CD14-positive monocyte (primary cell): ENCODE measurements around the gene CAMTA1. TPM values are rescaled to one million over a fixed set of nuclear protein-coding genes. Genes with fewer than 3 reads are reported as not detected.
"Not testable (repeated sequence)": the region's sequence is repeated elsewhere in the genome, so short reads cannot be mapped to it uniquely, and the experiment has no call there.

Experiments used
- DNase-seq, 3 donors: peaks; one replicate each; pipeline ENCODE4 v3.0.0-alpha.2; 2011 to 2022
- H2AFZ ChIP-seq: 2 replicates; pipeline ENCODE4 v1.6.0; 2012; ENCODE audit warnings: mild to moderate bottlenecking, low read depth, low read length, inconsistent platforms; ENCODE audit not compliant: insufficient read depth, poor library complexity, severe bottlenecking
- H3K27ac ChIP-seq, 2 donors: 1 replicate in 1 of 2; 2 replicates in 1 of 2; pipeline ENCODE4 v1.5.1; 2012 to 2013; ENCODE audit warnings: low read length in 2 of 2, control low read depth in 1 of 2, inconsistent platforms in 1 of 2, low read depth in 1 of 2, mild to moderate bottlenecking in 1 of 2
- H3K27me3 ChIP-seq, 2 donors: one replicate each; pipeline versions ENCODE4 v1.6.0 to v1.6.1; 2011 to 2013; ENCODE audit warnings: low read length in 2 of 2; ENCODE audit not compliant: control insufficient read depth in 2 of 2, insufficient read depth in 2 of 2
- H3K36me3 ChIP-seq, 2 donors: replicated peaks in 1 of 2; 1 replicate in 1 of 2; 2 replicates in 1 of 2; pipeline versions ENCODE4 v1.5.1 to v1.6.1; 2012 to 2013; ENCODE audit warnings: low read length in 2 of 2, control low read depth in 1 of 2, inconsistent platforms in 1 of 2, mild to moderate bottlenecking in 1 of 2; ENCODE audit not compliant: insufficient read depth in 2 of 2, control insufficient read depth in 1 of 2
- H3K4me1 ChIP-seq, 2 donors: 1 replicate in 1 of 2; 2 replicates in 1 of 2; pipeline versions ENCODE4 v1.5.1 to v1.6.1; 2012 to 2013; ENCODE audit warnings: low read length in 2 of 2, control low read depth in 1 of 2, inconsistent platforms in 1 of 2, mild to moderate bottlenecking in 1 of 2, moderate library complexity in 1 of 2; ENCODE audit not compliant: insufficient read depth in 2 of 2, control insufficient read depth in 1 of 2
- H3K4me2 ChIP-seq: replicated peaks from 2 replicates; pipeline ENCODE3; 2012; ENCODE audit warnings: low read length, moderate library complexity, mild to moderate bottlenecking; ENCODE audit not compliant: poor library complexity, severe bottlenecking; ENCODE audit errors: extremely low read depth
- H3K4me3 ChIP-seq, 3 experiments: fragments of 200-600 bp in 1 of 3; sonication (generic) in 1 of 3; replicated peaks in 1 of 3; 1 replicate in 2 of 3; 2 replicates in 1 of 3; pipeline ENCODE4 v1.5.1; 2011 to 2013; ENCODE audit warnings: low read length in 3 of 3, mild to moderate bottlenecking in 3 of 3, control low read depth in 2 of 3, low read depth in 2 of 3, inconsistent platforms in 1 of 3, moderate library complexity in 1 of 3
- H3K79me2 ChIP-seq: 2 replicates; pipeline ENCODE4 v1.6.0; 2012; ENCODE audit warnings: mild to moderate bottlenecking, control low read depth, inconsistent platforms, low read length, moderate library complexity; ENCODE audit not compliant: insufficient read depth
- H3K9ac ChIP-seq: 2 replicates; pipeline ENCODE4 v1.6.0; 2017; ENCODE audit warnings: low read length, mild to moderate bottlenecking; ENCODE audit not compliant: insufficient read depth, poor library complexity, severe bottlenecking
- H3K9me3 ChIP-seq, 2 donors: replicated peaks in 1 of 2; 1 replicate in 1 of 2; 2 replicates in 1 of 2; pipeline versions ENCODE4 v1.5.1 to v1.6.1; 2012 to 2013; ENCODE audit warnings: low read length in 2 of 2, control low read depth in 1 of 2; ENCODE audit not compliant: control insufficient read depth in 1 of 2, insufficient read depth in 1 of 2
- H4K20me1 ChIP-seq: 2 replicates; pipeline ENCODE4 v1.6.0; 2012; ENCODE audit warnings: mild to moderate bottlenecking, low read length, control low read depth, moderate library complexity; ENCODE audit not compliant: insufficient read depth
- H3K27ac Mint-ChIP-seq, 7 donors: one replicate each; pipeline ENCODE4 v1.8.0; 2020; ENCODE audit warnings: mild to moderate bottlenecking in 7 of 7, mixed read lengths in 7 of 7, moderate library complexity in 6 of 7, inconsistent platforms in 2 of 7
- H3K27me3 Mint-ChIP-seq, 3 donors: one replicate each; pipeline ENCODE4 v1.8.0; 2021 to 2022; ENCODE audit warnings: low read depth in 3 of 3, mild to moderate bottlenecking in 3 of 3, mixed read lengths in 3 of 3, moderate library complexity in 3 of 3, inconsistent platforms in 1 of 3
- H3K36me3 Mint-ChIP-seq, 2 donors: one replicate each; pipeline ENCODE4 v1.8.0; 2020; ENCODE audit warnings: mixed read lengths in 2 of 2, inconsistent platforms in 1 of 2, mild to moderate bottlenecking in 1 of 2
- H3K4me1 Mint-ChIP-seq: one replicate; pipeline ENCODE4 v1.8.0; 2020; ENCODE audit warnings: mild to moderate bottlenecking, mixed read lengths
- H3K4me3 Mint-ChIP-seq, 2 donors: one replicate each; pipeline ENCODE4 v1.8.0; 2020; ENCODE audit warnings: mild to moderate bottlenecking in 2 of 2, mixed read lengths in 2 of 2, moderate library complexity in 1 of 2
- H3K9me3 Mint-ChIP-seq, 7 donors: one replicate each; pipeline ENCODE4 v1.8.0; 2020 to 2022; ENCODE audit warnings: mixed read lengths in 7 of 7, mild to moderate bottlenecking in 6 of 7, moderate library complexity in 6 of 7, inconsistent platforms in 2 of 7
- WGBS: methylation state at CpG from one replicate; pipeline ENCODE4 v1.1.5; 2013; ENCODE audit warnings: missing lambda C conversion rate; ENCODE audit not compliant: insufficient coverage; 5-methylcytosine and 5-hydroxymethylcytosine counted together
- intact Hi-C, 2 donors: fragments of 100-400 bp; cut with micrococcal nuclease; formaldehyde crosslinking; loops; one replicate each; pipeline versions ENCODE4 v1.15.0 to v1.15.1; 2023
- polyA plus RNA-seq, 3 donors: library from polyadenylated mRNA; depleted of rRNA in 1 of 3; unstranded in 2 of 3; stranded (reverse) in 1 of 3; fragments of 300-500 nt in 2 of 3; fragments of >200 nt in 1 of 3; fragmentation: Illumina TruSeq in 2 of 3; gene quantifications; 1 replicate in 2 of 3; 2 replicates in 1 of 3; pipeline ENCODE4 v1.2.3, GENCODE V29; 2012 to 2021
- TF ChIP-seq, protein P1 (sequence below): fragments of 200-600 bp; IDR thresholded peaks from one replicate; pipeline ENCODE4 v1.8.0; 2022; ENCODE audit warnings: antibody characterized with exemption, mild to moderate bottlenecking

Gene CAMTA1
- polyA plus RNA-seq, 3 donors = 52.0 to 89.6 (median 78.3) TPM

DNA sequence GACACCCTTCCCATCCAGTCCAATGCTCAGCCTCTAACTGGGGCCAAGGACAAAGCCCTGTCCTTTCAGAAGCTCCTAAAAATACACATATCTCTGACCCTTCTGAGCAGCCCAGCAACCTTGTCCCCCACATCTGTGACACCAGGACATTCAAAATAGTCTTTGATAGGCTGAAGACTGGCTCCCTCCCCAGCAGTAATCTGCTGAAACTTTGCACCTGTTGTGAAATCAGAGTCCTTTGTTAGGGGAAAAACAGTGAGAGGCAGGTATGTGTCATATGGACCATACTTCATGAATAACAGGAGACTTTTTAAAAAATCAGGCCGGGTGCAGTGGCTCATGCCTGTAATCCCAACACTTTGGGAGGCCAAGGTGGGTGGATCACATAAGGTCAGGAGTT is 903.4 kb downstream of the CAMTA1 start:
- Histone ChIP-seq H3K27me3 (no peaks in the 10 kb centered on the region), H3K4me2 (no peak overlapping the region), H3K9ac (no peak overlapping the region), H4K20me1 (no peaks in the 10 kb centered on the region), H3K4me3 (no peak overlapping the region), H3K9me3 (peaks cover 19 to 21% of the 10 kb centered on the region in 2 donors), H3K79me2 (no peaks in the 10 kb centered on the region), H3K27ac (no peak overlapping the region), H3K36me3 (no peaks in the 10 kb centered on the region), H2AFZ (no peak overlapping the region), H3K4me1 (no peaks in the 10 kb centered on the region)
- intact Hi-C loops = no loop called here
- H3K36me3 Mint-ChIP-seq = no peaks in the 10 kb centered on the region
- no peak overlapping the region for H3K4me3 Mint-ChIP-seq
- no CpG with 5 or more reads among the region's 1 CpG for WGBS
- peaks cover 8 to 14% (median 13%) of the 10 kb centered on the region in 3 donors for H3K27me3 Mint-ChIP-seq
- H3K27ac Mint-ChIP-seq = peak overlapping the region in 1 of 7 donors; percentile 28
- DNase-seq = no peak
- peaks cover 16 to 25% (median 18%) of the 10 kb centered on the region in 7 donors for H3K9me3 Mint-ChIP-seq
- H3K4me1 Mint-ChIP-seq = no peaks in the 10 kb centered on the region
- TF ChIP-seq, protein P1, sequence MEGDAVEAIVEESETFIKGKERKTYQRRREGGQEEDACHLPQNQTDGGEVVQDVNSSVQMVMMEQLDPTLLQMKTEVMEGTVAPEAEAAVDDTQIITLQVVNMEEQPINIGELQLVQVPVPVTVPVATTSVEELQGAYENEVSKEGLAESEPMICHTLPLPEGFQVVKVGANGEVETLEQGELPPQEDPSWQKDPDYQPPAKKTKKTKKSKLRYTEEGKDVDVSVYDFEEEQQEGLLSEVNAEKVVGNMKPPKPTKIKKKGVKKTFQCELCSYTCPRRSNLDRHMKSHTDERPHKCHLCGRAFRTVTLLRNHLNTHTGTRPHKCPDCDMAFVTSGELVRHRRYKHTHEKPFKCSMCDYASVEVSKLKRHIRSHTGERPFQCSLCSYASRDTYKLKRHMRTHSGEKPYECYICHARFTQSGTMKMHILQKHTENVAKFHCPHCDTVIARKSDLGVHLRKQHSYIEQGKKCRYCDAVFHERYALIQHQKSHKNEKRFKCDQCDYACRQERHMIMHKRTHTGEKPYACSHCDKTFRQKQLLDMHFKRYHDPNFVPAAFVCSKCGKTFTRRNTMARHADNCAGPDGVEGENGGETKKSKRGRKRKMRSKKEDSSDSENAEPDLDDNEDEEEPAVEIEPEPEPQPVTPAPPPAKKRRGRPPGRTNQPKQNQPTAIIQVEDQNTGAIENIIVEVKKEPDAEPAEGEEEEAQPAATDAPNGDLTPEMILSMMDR = no peak

DNA sequence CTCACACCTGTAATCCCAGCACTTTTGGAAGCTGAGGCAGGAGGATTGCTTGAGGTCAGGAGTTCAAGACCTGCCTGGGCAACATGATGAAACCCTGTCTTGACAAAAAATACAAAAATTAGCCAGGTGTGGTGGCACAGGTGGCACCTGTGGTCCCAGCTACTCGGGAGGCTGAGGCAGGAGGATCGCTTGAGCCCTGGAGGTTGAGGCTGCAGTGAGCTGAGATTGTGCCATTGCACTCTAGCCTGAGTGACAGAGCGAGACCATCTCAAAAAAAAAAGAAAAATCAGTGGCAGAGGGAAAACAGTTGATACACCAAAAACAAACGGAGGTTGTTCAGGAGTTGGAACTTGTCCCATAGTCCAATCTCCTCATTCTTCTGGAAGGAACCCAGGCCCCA is 904.1 kb downstream of the CAMTA1 start:
- H3K27me3 Mint-ChIP-seq = peaks cover 8 to 16% (median 12%) of the 10 kb centered on the region in 3 donors
- H3K27me3 ChIP-seq, H3K9ac ChIP-seq, H4K20me1 ChIP-seq, H2AFZ ChIP-seq, H3K27ac ChIP-seq, H3K4me1 ChIP-seq, H3K4me1 Mint-ChIP-seq, intact Hi-C loops, H3K79me2 ChIP-seq, H3K36me3 Mint-ChIP-seq, H3K4me2 ChIP-seq, H3K4me3 ChIP-seq, H3K36me3 ChIP-seq, DNase-seq, H3K27ac Mint-ChIP-seq: not testable (repeated sequence)
- WGBS = 82% methylated on average over 4 of the region's 4 CpGs
- H3K4me3 Mint-ChIP-seq = peak overlapping the region in 1 of 2 donors; percentile 43
- H3K9me3 ChIP-seq = peaks cover 22 to 26% of the 10 kb centered on the region in 2 donors
- H3K9me3 Mint-ChIP-seq = peaks cover 20 to 30% (median 24%) of the 10 kb centered on the region in 7 donors
